Neural crest cell (in vitro differentiated cells): ENCODE results near the gene FSCN2. TPM values are rescaled to one million over a fixed set of nuclear protein-coding genes. Genes with fewer than 3 reads are reported as not detected.

Source experiments
- DNase-seq: peaks from one replicate; pipeline ENCODE4 v3.0.0; 2021; ENCODE audit warnings: low read depth, mixed read lengths, low spot score
- H3K27ac Mint-ChIP-seq: one replicate; pipeline ENCODE4 v1.8.0; 2021; ENCODE audit warnings: mild to moderate bottlenecking, mixed read lengths; ENCODE audit not compliant: unreplicated experiment
- H3K27me3 Mint-ChIP-seq: 2 replicates; pipeline ENCODE4 v1.8.0; 2021; ENCODE audit warnings: low read depth, mild to moderate bottlenecking, mixed read lengths
- H3K36me3 Mint-ChIP-seq: 2 replicates; pipeline ENCODE4 v1.8.0; 2021; ENCODE audit warnings: low read depth, mild to moderate bottlenecking, mixed read lengths
- H3K4me1 Mint-ChIP-seq: 2 replicates; pipeline ENCODE4 v1.8.0; 2021; ENCODE audit warnings: mixed read lengths
- H3K4me3 Mint-ChIP-seq: one replicate; pipeline ENCODE4 v1.8.0; 2021; ENCODE audit warnings: mild to moderate bottlenecking, mixed read lengths
- H3K9me3 Mint-ChIP-seq: 2 replicates; pipeline ENCODE4 v1.8.0; 2021; ENCODE audit warnings: mixed read lengths
- CTCF ChIP-seq: fragments of 200-600 bp; sonication (generic); conservative IDR thresholded peaks from 2 replicates; pipeline ENCODE4 v1.5.0; 2021; ENCODE audit warnings: antibody characterized with exemption, mild to moderate bottlenecking
- total RNA-seq: library from RNA; stranded (reverse); gene quantifications from 2 replicates; pipeline ENCODE4 v1.2.1, GENCODE V29; 2021

The FSCN2 gene
- total RNA-seq, 1 donor from 2014 or later: 0.56 TPM

- no peak for TF ChIP-seq CTCF
- H3K9me3 Mint-ChIP-seq: no peaks in the 10 kb centered on the region
- H3K4me1 Mint-ChIP-seq: no peaks in the 10 kb centered on the region
- H3K4me3 Mint-ChIP-seq: no peak overlapping the region
- H3K27ac Mint-ChIP-seq: no peak overlapping the region
- peaks cover 10% of the 10 kb centered on the region for H3K36me3 Mint-ChIP-seq
- H3K27me3 Mint-ChIP-seq: no peaks in the 10 kb centered on the region
- DNase-seq: no peak
Observed at GRCh38 chr17:81566461-81567126, 38.4 kb downstream of the FSCN2 start.

GRCh38 chr17:81567191-81567590 lies 39.0 kb downstream of the FSCN2 start:
- DNase-seq: no peak
- Mint-ChIP-seq H3K9me3 (no peaks in the 10 kb centered on the region), H3K27ac (no peak overlapping the region), H3K4me1 (no peaks in the 10 kb centered on the region), H3K4me3 (no peak overlapping the region), H3K36me3 (peaks cover 10% of the 10 kb centered on the region), H3K27me3 (no peaks in the 10 kb centered on the region)
- no peak for TF ChIP-seq CTCF

- Mint-ChIP-seq H3K9me3 (no peaks in the 10 kb centered on the region), H3K27ac (no peak overlapping the region)
Observed at GRCh38 chr17:81568416-81568815, 40.2 kb downstream of the FSCN2 start.

GRCh38 chr17:81569986-81570514 lies 41.9 kb downstream of the FSCN2 start:
- TF ChIP-seq CTCF: no peak
- no peaks in the 10 kb centered on the region for H3K27me3 Mint-ChIP-seq
- peaks cover 13% of the 10 kb centered on the region for H3K36me3 Mint-ChIP-seq
- no peaks in the 10 kb centered on the region for H3K9me3 Mint-ChIP-seq
- H3K4me3 Mint-ChIP-seq: no peak overlapping the region
- no peak for DNase-seq
- no peak overlapping the region for H3K27ac Mint-ChIP-seq
- no peaks in the 10 kb centered on the region for H3K4me1 Mint-ChIP-seq

More at GRCh38 chr17:81568416-81568815, 40.2 kb downstream of the FSCN2 start:
- Mint-ChIP-seq H3K36me3 (peaks cover 13% of the 10 kb centered on the region), H3K4me1 (no peaks in the 10 kb centered on the region), H3K4me3 (no peak overlapping the region), H3K27me3 (no peaks in the 10 kb centered on the region)
- TF ChIP-seq CTCF: no peak
- no peak for DNase-seq

GRCh38 chr17:81570964-81571363 lies 42.8 kb downstream of the FSCN2 start:
- H3K4me1 Mint-ChIP-seq: no peaks in the 10 kb centered on the region

More at GRCh38 chr17:81570964-81571363, 42.8 kb downstream of the FSCN2 start:
- H3K36me3 Mint-ChIP-seq: peaks cover 8% of the 10 kb centered on the region
- H3K9me3 Mint-ChIP-seq: no peaks in the 10 kb centered on the region
- no peak overlapping the region for H3K27ac Mint-ChIP-seq
- H3K4me3 Mint-ChIP-seq: no peak overlapping the region
- H3K27me3 Mint-ChIP-seq: no peaks in the 10 kb centered on the region
- no peak for TF ChIP-seq CTCF
- no peak for DNase-seq
